GM23338 (cell line): ENCODE results near the gene BRD7. TPM values are rescaled to one million over a fixed set of nuclear protein-coding genes. Genes with fewer than 3 reads are reported as not detected.
A peak's percentile ranks its signal among the peaks of the same experiment; 100 is the strongest.

Experiments used
- ATAC-seq: fragments of 200-7000 bp; cut with Tn5 transposase; 3 replicates; pipeline ENCODE4 v1.9.1; 2020
- DNase-seq: peaks from one replicate; pipeline ENCODE4 v3.0.0-alpha.2; 2015; ENCODE audit warnings: low spot score
- H2AFZ ChIP-seq: fragments of 200-600 bp; sonication (generic); 2 replicates; pipeline ENCODE4 v1.8.0; 2016; ENCODE audit warnings: antibody characterized with exemption, mild to moderate bottlenecking, moderate library complexity
- H3F3A ChIP-seq: fragments of 200-600 bp; sonication (generic); replicated peaks from 2 replicates; pipeline ENCODE4 v1.8.0; 2017; ENCODE audit warnings: antibody characterized with exemption, mixed run types, low read depth
- H3K27ac ChIP-seq: fragments of 200-600 bp; sonication (generic); 2 replicates; pipeline ENCODE4 v1.6.1; 2016; ENCODE audit warnings: low read depth
- H3K27me3 ChIP-seq: fragments of 200-600 bp; sonication (generic); 2 replicates; pipeline ENCODE4 v1.8.0; 2016; ENCODE audit warnings: mild to moderate bottlenecking, mixed run types, moderate library complexity; ENCODE audit not compliant: insufficient read depth
- H3K36me3 ChIP-seq: fragments of 200-600 bp; sonication (generic); 2 replicates; pipeline ENCODE4 v1.8.0; 2016; ENCODE audit warnings: mild to moderate bottlenecking; ENCODE audit not compliant: insufficient read depth
- H3K4me1 ChIP-seq: fragments of 200-600 bp; sonication (generic); 2 replicates; pipeline ENCODE4 v1.8.0; 2016; ENCODE audit warnings: mild to moderate bottlenecking, moderate library complexity; ENCODE audit not compliant: insufficient read depth
- H3K4me2 ChIP-seq: fragments of 200-600 bp; sonication (generic); 2 replicates; pipeline ENCODE4 v1.7.1; 2017; ENCODE audit warnings: mixed run types
- H3K4me3 ChIP-seq: fragments of 200-600 bp; sonication (generic); 2 replicates; pipeline ENCODE4 v1.6.1; 2016; ENCODE audit warnings: mixed run types
- H3K79me2 ChIP-seq: fragments of 200-600 bp; sonication (generic); replicated peaks from 2 replicates; pipeline ENCODE4 v1.8.0; 2017; ENCODE audit warnings: mild to moderate bottlenecking; ENCODE audit not compliant: insufficient read depth
- H3K9me2 ChIP-seq: fragments of 200-600 bp; sonication (generic); 2 replicates; pipeline ENCODE4 v1.8.0; 2017; ENCODE audit not compliant: insufficient read depth
- H4K20me1 ChIP-seq: fragments of 200-600 bp; sonication (generic); replicated peaks from 2 replicates; pipeline ENCODE4 v1.8.0; 2017; ENCODE audit warnings: mild to moderate bottlenecking; ENCODE audit not compliant: insufficient read depth
- H3K27ac Mint-ChIP-seq: 2 replicates; pipeline ENCODE4 v1.8.0; 2020; ENCODE audit warnings: inconsistent platforms, mild to moderate bottlenecking, moderate library complexity, mixed read lengths
- H3K27me3 Mint-ChIP-seq: 3 replicates; pipeline ENCODE4 v1.8.0; 2022; ENCODE audit warnings: low read depth, mild to moderate bottlenecking, moderate library complexity, mixed read lengths, inconsistent platforms; ENCODE audit not compliant: insufficient read depth, poor library complexity
- H3K36me3 Mint-ChIP-seq: 3 replicates; pipeline ENCODE4 v1.8.0; 2021; ENCODE audit warnings: low read depth, mild to moderate bottlenecking, inconsistent platforms, moderate library complexity, mixed read lengths
- H3K4me1 Mint-ChIP-seq: 3 replicates; pipeline ENCODE4 v1.8.0; 2020; ENCODE audit warnings: mild to moderate bottlenecking, inconsistent platforms, mixed read lengths
- H3K4me3 Mint-ChIP-seq: 3 replicates; pipeline ENCODE4 v1.8.0; 2021; ENCODE audit warnings: moderate library complexity, mild to moderate bottlenecking, inconsistent platforms, mixed read lengths
- H3K9me3 Mint-ChIP-seq: 3 replicates; pipeline ENCODE4 v1.8.0; 2020; ENCODE audit warnings: moderate library complexity, mild to moderate bottlenecking, inconsistent platforms, mixed read lengths
- CREB1 ChIP-seq: fragments of 250-450 bp; sonication (Bioruptor Pico); IDR thresholded peaks from 2 replicates; pipeline ENCODE4 v1.5.0; 2020; ENCODE audit warnings: low read depth, mild to moderate bottlenecking, moderate library complexity
- CTCF ChIP-seq, 2 experiments: fragments of 200-600 bp in 1 of 2; sonication (generic) in 1 of 2; conservative IDR thresholded peaks; 2 replicates each; pipeline versions ENCODE4 v1.5.1 to v1.6.1; 2016 to 2017; ENCODE audit warnings: antibody characterized with exemption in 2 of 2, low read depth in 2 of 2, mild to moderate bottlenecking in 2 of 2, moderate library complexity in 1 of 2
- ETS1 ChIP-seq: IDR thresholded peaks from 2 replicates; pipeline ENCODE4 v1.6.1; 2016; ENCODE audit warnings: antibody characterized with exemption
- EZH2 ChIP-seq: fragments of 200-600 bp; sonication (generic); IDR thresholded peaks from one replicate; pipeline ENCODE4 v1.8.0; 2017; ENCODE audit warnings: antibody characterized with exemption, mild to moderate bottlenecking, low read depth; ENCODE audit not compliant: unreplicated experiment
- EZH2phosphoT487 ChIP-seq: fragments of 200-600 bp; sonication (generic); IDR thresholded peaks from one replicate; pipeline ENCODE4 v1.8.1; 2018; ENCODE audit warnings: antibody characterized with exemption; ENCODE audit not compliant: unreplicated experiment
- JUNB ChIP-seq: IDR thresholded peaks from one replicate; pipeline ENCODE4 v1.6.1; 2016; ENCODE audit warnings: antibody characterized with exemption; ENCODE audit not compliant: unreplicated experiment
- NANOG ChIP-seq: IDR thresholded peaks from 2 replicates; pipeline ENCODE4 v1.6.1; 2016; ENCODE audit warnings: antibody characterized with exemption, borderline replicate concordance
- POLR2AphosphoS5 ChIP-seq: IDR thresholded peaks from 2 replicates; pipeline ENCODE4 v1.6.1; 2016; ENCODE audit warnings: antibody characterized with exemption, low read depth
- ZNF114 ChIP-seq: fragments of 250-450 bp; sonication (Bioruptor Pico); IDR thresholded peaks from 2 replicates; pipeline ENCODE4 v1.5.0; 2020; ENCODE audit warnings: mild to moderate bottlenecking, moderate library complexity
- ZNF331 ChIP-seq: fragments of 250-450 bp; sonication (Bioruptor Pico); IDR thresholded peaks from 2 replicates; pipeline ENCODE4 v1.5.0; 2020; ENCODE audit warnings: low read depth, mild to moderate bottlenecking, moderate library complexity
- polyA plus RNA-seq: library from polyadenylated mRNA; unstranded; fragments of >200 nt; fragmentation: Nextera tagmentation; extraction: Ambion mirVana; gene quantifications from 2 replicates; pipeline ENCODE4 v1.2.1, GENCODE V29; 2016
- total RNA-seq: library from RNA; depleted of rRNA; stranded (reverse); fragments of >200 nt; shearing (Covaris generic); gene quantifications from 2 replicates; pipeline ENCODE4 v1.2.3, GENCODE V29; 2014
- TF ChIP-seq, protein P1 (sequence below): IDR thresholded peaks from one replicate; pipeline ENCODE4 v1.6.1; 2018; ENCODE audit warnings: antibody characterized with exemption; ENCODE audit not compliant: unreplicated experiment

Gene BRD7
- total and polyA plus RNA-seq, 2 experiments from 2014 or later: 93.0 to 149 TPM

DNA sequence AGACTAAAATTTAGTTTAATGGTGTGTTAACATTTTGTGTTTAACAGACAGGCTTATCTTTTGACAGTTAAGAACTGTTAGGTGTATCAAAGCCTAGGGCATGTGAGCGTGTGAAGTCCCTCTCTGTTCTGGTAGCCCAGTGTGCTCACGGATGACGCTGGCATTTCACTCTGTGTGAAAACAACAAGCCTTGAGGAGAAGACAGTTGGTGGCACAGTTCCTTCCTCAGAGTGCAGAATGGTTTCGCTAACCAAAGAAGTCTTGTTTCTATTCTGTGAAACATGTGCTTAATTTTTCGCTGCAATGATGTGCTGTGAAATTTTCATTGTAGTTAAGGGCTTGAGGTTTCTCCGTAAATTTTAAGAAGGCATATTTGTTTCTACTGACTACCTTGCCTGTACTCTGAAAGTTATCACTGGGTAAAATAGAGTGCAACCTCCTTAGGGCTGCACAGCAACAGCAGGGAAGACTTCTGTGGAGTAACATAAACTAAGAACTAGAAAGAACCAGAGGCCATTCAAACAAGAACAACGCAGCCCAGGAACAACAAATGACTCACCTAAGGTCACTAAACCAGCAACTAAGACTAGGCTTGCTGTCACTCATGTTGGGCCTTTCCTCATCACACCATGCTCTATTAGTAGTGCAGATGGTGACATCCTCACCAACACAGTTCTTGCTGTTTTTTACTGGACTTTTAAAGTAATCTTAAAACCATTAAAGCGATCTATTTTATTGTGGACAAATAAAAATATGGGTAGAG, 33.4 kb downstream of the BRD7 start:
- peaks cover 17% of the 10 kb centered on the region for H4K20me1 ChIP-seq
- no peak overlapping the region for H2AFZ ChIP-seq
- H3K4me3 ChIP-seq: no peak overlapping the region
- ATAC-seq: no peak
- Mint-ChIP-seq H3K9me3 (no peaks in the 10 kb centered on the region), H3K4me3 (no peak overlapping the region), H3K4me1 (no peaks in the 10 kb centered on the region), H3K27me3 (no peaks in the 10 kb centered on the region), H3K27ac (no peak overlapping the region), H3K36me3 (peaks cover 43% of the 10 kb centered on the region)
- H3K27me3 ChIP-seq: no peaks in the 10 kb centered on the region
- peaks cover 17% of the 10 kb centered on the region for H3K79me2 ChIP-seq
- H3K27ac ChIP-seq: no peak overlapping the region
- H3K36me3 ChIP-seq: peaks cover 18% of the 10 kb centered on the region; the same call in 1 of the 2 replicates
- no peaks in the 10 kb centered on the region for H3F3A ChIP-seq
- H3K4me2 ChIP-seq: no peak overlapping the region
- TF ChIP-seq POLR2AphosphoS5: no peak
- TF ChIP-seq EZH2phosphoT487: no peak
- TF ChIP-seq NANOG: no peak
- TF ChIP-seq, protein P1, sequence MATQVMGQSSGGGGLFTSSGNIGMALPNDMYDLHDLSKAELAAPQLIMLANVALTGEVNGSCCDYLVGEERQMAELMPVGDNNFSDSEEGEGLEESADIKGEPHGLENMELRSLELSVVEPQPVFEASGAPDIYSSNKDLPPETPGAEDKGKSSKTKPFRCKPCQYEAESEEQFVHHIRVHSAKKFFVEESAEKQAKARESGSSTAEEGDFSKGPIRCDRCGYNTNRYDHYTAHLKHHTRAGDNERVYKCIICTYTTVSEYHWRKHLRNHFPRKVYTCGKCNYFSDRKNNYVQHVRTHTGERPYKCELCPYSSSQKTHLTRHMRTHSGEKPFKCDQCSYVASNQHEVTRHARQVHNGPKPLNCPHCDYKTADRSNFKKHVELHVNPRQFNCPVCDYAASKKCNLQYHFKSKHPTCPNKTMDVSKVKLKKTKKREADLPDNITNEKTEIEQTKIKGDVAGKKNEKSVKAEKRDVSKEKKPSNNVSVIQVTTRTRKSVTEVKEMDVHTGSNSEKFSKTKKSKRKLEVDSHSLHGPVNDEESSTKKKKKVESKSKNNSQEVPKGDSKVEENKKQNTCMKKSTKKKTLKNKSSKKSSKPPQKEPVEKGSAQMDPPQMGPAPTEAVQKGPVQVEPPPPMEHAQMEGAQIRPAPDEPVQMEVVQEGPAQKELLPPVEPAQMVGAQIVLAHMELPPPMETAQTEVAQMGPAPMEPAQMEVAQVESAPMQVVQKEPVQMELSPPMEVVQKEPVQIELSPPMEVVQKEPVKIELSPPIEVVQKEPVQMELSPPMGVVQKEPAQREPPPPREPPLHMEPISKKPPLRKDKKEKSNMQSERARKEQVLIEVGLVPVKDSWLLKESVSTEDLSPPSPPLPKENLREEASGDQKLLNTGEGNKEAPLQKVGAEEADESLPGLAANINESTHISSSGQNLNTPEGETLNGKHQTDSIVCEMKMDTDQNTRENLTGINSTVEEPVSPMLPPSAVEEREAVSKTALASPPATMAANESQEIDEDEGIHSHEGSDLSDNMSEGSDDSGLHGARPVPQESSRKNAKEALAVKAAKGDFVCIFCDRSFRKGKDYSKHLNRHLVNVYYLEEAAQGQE: no peak
- no peak for TF ChIP-seq ZNF331
- no peaks in the 10 kb centered on the region for H3K4me1 ChIP-seq
- DNase-seq: no peak
- H3K9me2 ChIP-seq: no peaks in the 10 kb centered on the region

DNA sequence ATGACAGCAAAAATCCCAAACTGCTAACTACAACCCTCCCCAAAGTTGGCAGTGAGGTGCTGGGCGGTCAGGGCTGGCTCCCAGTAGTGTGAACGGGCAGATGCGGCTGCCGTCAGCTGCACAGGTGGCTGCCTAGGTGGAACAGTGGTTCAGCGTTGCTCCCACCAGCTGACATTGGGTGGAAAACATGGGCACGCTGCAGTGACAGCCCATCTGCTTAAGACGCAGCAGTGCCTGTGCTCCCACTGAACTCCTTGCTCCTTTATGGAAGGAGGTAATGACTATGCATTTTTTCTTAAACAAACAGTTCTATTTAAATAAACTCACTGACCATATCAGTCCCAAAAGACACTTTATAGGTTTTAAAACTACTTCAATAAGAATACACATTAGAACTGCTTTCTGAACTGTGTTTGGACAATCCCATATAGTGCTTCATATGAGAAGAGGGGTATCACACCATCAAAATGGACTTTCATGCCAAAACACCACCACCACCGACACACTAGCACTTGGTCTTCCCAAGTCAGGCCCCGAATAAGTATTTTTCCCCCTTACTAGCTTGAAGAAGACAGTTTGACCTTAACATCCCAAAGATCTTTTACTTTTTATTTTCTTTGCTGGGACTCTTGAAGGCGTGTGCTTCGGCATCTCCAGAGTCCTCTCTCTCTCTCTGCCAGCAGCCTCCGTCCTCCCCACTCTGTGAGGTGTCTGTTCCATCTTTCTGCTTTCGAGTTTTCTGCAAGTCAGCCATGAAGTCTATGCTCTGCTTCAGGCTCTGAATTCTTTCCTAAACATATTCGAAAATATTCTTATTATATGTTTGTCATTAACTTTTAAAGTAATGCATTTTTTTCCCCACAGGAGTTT, 34.4 kb downstream of the BRD7 start:
- Histone ChIP-seq H3K36me3 (0 out of 2 replicates have a peak, but pooled peaks cover 12% of the 10 kb centered on the region), H2AFZ (no peak overlapping the region), H3K9me2 (no peaks in the 10 kb centered on the region), H3K4me2 (no peak overlapping the region), H4K20me1 (peaks cover 17% of the 10 kb centered on the region), H3F3A (no peaks in the 10 kb centered on the region), H3K27ac (no peak overlapping the region), H3K4me3 (no peak overlapping the region), H3K27me3 (no peaks in the 10 kb centered on the region), H3K79me2 (peaks cover 17% of the 10 kb centered on the region), H3K4me1 (no peaks in the 10 kb centered on the region)
- DNase-seq (no peak), ATAC-seq (no peak)
- no peaks in the 10 kb centered on the region for H3K4me1 Mint-ChIP-seq
- H3K27me3 Mint-ChIP-seq: peaks cover 2% of the 10 kb centered on the region
- H3K27ac Mint-ChIP-seq: peak overlapping the region; percentile 64; the same call in 1 of the 2 replicates
- no peak overlapping the region for H3K4me3 Mint-ChIP-seq
- H3K9me3 Mint-ChIP-seq: no peaks in the 10 kb centered on the region
- H3K36me3 Mint-ChIP-seq: peaks cover 46% of the 10 kb centered on the region
- TF ChIP-seq NANOG: no peak
- no peak for TF ChIP-seq EZH2phosphoT487
- TF ChIP-seq EZH2: no peak
- no peak for TF ChIP-seq JUNB
- TF ChIP-seq ZNF331: no peak
- TF ChIP-seq CREB1 (CRISPR knock-in tag): no peak
- TF ChIP-seq CTCF (conservative IDR thresholded peaks at IDR 0.05; ENCODE audit: low read depth in 2 of 2): no peak
- TF ChIP-seq ETS1: no peak
- TF ChIP-seq, protein P1: no peak
- no peak for TF ChIP-seq ZNF114
- no peak for TF ChIP-seq POLR2AphosphoS5
